ENCODE data around the gene SNED1.

SNED1 gene

GRCh38 chr2:241007111-241007510, 8.7 kb downstream of the SNED1 start:
- no peak for DNase-seq

DNA sequence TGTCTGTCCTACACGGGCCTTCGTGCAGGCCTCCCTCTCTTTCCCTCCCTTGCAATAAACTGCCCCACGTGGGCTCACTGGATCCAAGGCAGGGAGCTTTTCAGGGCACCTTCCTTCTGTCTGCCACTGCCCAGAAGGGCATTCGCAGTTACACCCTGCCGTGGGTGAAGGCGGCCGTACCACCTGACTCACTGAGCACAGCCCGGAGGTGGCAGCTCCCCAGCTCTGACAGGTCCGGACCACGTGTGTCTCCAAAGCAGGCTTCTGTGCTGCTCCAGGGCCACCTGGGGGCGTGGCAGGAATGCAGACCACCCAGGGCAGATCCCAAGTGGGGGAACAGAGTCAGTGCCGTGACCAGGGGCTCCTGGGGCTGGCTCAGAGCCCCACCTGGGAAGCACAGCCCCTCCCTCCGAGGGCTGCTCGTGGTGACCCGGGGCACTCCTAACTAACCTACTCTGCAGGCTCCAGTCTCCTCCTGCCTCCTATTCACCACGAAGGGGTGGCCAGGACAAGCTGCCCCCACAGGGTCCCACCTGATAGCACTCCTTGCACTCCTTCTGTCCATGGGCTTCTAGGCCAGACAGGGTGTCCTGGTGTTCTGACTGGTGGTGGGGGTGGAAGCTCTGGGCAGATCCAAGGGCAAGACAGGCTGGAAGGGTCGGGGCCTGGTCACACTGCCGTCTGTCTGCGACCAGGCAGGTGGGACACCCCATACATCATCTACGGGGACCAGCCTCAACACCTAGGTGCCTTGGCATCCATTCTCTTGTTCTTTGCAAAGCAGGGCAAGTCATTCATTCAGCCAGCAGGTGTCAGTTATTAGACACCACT, 9.7 kb downstream of the SNED1 start:
- no peak for DNase-seq

GRCh38 chr2:241008711-241009121, 10.3 kb downstream of the SNED1 start:
- DNase-seq, result no peak

DNA sequence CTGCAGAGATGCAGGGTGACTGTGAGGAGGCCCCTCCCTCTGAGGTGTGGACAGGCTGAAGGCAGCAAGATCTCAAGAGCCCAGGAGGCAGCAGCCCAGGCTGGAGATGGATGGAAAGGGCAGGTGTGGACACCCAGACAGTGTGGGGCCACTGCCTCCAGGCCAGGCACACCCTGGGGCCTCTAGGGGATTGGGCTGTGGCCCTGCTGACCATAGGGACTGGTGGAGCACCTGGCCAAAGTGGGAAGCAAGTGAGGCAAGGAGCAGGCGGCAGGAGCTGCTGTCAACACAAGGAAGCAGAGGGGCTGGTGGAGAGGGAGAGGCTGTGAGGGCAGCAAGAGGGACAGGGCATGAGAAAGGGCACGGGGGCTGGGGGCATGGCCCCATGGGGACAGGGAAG, 10.8 kb downstream of the SNED1 start:
- no peak for DNase-seq

DNA sequence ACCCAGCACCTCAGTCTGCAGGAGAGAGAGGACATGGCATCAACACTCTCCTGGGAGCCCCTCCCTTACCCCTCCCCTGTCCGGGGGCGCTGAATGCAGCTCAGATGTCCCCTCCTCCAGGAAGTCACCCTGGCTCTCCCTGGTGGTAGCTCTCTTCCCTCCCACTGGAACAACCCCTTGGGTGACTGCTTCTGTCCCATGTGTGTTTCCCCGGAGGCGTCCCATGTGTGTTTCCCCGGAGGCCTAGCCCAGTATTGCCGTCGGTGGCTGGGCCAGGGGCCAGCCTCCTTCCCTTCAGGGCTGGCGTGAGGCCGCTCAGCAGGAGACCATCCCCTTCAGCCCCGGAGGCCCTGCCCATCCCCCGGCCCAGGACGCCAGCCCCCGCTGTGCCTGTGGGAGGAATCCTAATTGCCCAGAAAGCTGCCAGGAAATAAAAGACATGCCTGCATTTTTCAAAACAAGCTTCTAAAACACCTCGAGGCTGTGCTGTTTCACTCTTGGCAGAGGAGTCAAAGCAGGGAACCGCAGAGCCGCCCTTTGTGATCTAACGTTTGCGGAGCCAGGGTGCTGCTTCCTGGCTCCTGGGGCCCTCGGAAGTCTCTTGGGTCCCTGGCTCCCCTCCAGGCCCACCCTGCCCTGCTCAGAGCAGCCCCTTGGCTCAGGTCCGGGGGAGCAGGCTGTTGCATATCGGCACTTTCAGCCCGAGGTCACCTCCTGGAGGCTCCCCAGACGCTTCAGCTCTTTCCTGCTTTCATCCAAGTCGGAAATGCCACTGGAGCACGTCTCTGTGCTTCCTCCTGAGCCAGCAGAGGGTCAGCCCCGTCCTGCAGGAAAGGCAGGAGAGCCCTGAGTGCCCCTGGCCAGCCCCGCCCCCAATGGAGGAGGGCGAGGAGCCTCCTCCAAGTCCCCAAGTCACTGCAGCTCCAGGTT, 11.4 kb downstream of the SNED1 start:
- DNase-seq, result no peak

GRCh38 chr2:241010531-241011295, 12.3 kb downstream of the SNED1 start:
- DNase-seq, result no peak

DNA sequence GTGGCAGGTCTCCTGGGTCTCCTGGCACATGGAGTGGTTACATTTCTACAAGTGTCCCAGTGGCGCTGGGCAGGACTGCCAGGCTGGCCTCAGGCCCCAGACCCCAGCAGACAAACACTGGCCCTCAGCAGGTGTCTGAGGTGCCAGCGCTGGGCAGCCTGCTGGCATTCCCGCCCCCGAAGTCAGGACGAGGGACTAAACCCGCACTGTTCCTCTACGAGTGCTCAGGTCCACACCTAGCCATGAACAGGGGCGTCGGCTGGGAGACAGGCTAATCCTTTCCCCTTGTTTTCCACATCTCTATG, 12.8 kb downstream of the SNED1 start:
- DNase-seq, result no peak

DNA sequence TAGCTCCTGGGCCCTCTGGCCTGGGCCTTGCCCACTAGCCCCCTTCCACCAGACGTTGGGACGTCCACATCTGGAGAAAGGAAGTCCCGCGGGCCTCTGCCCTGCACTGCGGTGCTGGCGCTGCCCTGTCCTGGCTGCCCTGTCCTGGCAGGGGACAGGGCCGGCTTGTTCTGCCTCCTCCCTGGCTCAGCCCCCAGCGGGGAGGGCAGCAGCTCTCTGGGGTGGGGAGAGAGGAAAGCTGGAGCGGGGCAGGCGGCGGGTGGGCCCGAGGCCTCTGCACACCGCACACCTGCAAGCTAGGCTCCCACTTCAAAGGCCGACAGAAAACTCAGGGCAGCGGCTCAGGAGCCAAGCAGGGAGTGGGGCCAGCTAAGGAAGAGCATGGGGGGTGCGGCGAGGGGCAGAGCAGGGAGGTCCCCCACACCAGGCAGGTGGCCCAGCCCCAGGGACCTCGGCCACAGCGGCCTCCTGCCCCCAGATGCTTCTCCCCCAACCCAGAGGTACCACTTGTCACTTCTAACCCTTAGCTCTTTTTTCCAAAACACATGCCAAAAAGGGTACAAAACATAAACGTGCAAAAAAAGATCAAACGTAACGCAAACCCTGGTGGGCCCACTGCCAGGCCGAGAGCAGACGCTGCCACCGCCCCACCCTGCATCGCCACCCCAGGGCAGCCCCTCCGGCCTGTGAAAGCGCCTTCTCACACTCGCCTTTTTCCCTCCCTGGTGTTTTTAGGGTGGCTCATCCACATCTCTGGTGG, 13.5 kb downstream of the SNED1 start:
- no peak for DNase-seq

DNA sequence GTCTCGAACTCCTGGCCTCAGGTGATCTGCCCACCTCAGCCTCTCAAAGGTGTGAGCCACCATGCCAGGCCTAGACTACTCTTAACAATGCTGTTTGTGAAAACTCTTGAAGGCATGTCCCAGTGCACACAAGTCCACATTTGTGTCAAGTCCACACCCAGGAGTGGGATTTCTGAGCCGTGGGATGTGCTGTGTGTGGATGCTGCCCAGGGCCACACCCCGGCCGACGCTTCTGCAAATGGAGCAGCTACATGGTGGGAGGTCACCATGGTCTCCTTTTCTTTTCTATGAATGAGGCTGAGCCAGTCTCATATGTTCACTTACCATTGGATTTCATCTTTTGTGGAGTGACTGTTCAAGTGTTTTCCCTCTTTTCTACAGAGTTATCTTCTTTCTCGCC, 15.8 kb downstream of the SNED1 start:
- DNase-seq, result no peak

- no peak for DNase-seq
Observed at GRCh38 chr2:241014764-241015163, 16.3 kb downstream of the SNED1 start.

GRCh38 chr2:241015439-241015838, 17.0 kb downstream of the SNED1 start:
- no peak for DNase-seq

- no peak for DNase-seq
Observed at GRCh38 chr2:241017228-241017940, 19.0 kb downstream of the SNED1 start.

DNA sequence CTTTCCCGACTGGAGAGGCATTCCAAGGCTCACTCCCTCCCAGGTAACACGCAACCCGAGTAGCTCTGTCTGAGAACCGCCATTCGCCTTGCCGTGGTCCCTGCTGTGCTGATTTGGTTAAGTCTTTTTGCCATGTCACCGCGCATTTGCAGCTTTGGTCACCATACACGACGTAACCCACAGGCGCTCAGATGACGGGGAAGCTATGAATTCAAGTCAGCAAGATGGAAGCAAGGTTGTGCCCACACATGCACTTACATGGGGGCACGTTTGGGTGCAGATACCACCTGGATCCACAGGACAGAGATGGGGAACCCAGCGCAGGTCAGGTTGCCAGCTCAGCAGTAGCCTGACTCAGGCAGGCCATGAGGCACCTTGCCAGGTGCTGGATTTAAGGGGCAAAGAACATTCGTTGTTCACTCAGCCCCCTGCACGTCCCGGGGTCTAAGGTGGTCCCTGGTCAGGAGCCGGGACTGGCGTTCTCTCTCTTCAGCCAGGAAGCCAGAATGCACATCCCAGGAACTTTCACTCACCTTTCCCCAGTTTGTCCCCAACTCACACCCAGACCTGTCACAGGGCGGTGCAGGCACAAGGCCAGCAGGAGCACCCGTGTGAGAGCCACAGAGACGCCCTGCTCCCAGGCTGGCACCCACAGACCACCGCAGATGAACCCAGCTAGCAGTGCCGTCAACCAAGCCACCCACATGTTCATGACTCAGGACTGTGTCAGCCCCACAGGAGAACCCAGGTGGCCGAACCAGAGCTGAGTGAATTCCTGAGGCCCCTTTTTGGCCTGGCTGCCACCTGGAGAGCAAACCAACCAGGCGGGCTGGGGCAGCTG, 19.9 kb downstream of the SNED1 start:
- DNase-seq, result no peak

GRCh38 chr2:241019441-241020139, 21.2 kb downstream of the SNED1 start:
- DNase-seq, result no peak

DNA sequence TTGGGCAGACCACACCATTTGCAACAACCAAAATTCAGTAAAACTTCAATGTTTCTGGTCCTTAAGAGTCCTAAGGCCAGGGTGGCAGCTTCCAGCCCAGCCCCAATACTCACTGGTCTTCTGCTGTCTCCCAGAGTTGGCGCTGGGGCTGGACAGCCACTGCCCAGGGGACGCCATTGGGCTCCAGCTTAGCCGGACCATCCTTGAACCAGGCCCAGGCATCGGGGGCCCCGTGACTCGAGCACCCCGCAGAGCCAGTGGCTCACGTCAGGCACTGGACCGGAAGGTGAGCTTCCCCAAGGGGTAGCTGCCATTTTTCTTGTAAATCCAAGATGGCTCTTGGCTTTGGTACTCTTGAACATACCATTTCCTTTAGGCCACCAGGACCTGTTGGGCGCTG, 21.8 kb downstream of the SNED1 start:
- DNase-seq, result no peak

DNA sequence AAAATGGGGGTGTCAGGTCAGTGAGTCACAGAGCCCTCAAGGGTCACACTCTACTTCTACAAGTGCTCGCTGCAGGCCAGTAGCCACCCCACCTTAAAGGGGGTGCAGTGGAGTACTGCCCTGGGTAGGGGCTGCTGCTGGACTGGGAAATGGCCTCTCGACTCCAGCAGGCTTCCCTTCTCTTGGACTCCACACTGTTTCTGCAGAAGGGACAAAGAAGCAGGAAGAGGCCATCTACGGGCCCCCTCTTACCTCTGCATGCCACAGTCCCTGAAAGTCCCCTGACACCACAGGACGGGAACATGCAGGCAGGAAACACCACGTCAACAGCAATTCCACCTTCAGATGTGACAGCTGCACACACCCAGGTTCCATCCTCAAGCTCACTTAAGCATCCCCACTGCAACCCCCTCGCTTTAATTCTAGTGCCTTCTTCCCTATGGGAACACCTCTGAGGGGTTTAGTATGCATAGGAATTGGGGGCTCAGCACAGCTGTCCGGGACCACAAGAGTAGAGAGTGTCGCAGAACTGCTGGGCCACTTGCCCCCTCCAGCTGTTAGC, 22.3 kb downstream of the SNED1 start:
- no peak for DNase-seq

DNA sequence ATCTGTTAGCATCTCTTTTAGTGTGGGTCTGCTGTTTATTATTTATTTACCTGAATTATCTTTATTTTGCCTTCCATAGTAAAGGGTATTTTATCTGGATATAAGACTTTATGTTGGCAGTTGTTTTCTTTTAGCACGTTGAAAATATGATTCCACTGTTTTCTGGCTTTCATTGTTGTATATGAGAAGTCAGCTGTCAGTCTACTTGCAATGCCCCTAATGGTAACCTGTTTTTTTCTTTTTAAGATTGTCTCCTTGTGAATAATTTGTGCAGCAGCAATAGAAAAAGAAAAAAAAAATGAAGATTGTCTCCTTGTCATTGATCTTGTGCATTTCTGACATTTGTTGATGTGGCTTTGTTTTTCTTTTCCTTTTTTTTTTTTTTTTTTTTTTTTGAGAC, 27.2 kb downstream of the SNED1 start:
- peak; percentile 16 for DNase-seq

GRCh38 chr2:241029599-241030332, 31.3 kb downstream of the SNED1 start:
- no peak for DNase-seq

DNA sequence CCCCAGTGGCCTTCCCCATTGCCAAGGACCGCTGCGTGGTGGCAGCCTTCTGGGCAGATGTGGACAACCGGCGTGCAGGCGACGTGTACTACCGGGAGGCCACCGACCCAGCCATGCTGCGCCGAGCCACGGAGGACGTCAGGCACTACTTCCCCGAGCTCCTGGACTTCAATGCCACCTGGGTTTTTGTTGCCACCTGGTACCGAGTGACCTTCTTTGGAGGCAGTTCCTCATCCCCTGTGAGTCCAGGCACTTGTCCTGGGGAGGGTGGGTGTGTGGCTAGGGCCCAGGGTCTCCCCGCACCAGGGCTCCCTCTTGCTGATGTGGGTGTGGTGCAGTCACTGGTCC, 31.9 kb downstream of the SNED1 start:
- no peak for DNase-seq
